GM18870 (cell line): Measurements from ENCODE around the gene GAL3ST2.
"Not testable (repeated sequence)": the region's sequence is repeated elsewhere in the genome, so short reads cannot be mapped to it uniquely, and the experiment has no call there.

Source experiments
- ATAC-seq: cut with Tn5 transposase; IDR thresholded peaks from one replicate; pipeline ENCODE4 v1.9.1; 2021; ENCODE audit warnings: moderate library complexity; ENCODE audit not compliant: unreplicated experiment

Gene GAL3ST2

GRCh38 chr2:241791385-241791784 is 14.8 kb downstream of the GAL3ST2 start:
- ATAC-seq: not testable (repeated sequence)

DNA sequence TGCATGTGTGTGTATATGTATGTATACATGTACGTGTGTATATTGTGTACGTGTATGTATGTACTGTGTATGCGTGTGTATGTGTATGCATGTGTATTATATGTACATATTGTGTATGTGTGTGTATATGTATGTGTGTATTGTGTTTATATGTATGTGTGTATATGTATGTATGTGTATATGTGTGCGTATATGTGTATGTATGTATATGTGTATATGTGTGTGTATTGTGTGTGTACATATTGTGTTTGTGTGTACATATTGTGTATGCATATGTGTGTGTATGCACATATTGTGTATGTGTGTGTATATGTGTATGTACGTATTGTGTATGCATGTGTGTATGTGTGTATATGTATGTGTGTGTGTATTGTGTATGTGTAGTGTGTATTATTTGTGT is 16.8 kb downstream of the GAL3ST2 start:
- no peak for ATAC-seq

GRCh38 chr2:241794250-241794823 is 17.7 kb downstream of the GAL3ST2 start:
- no peak for ATAC-seq

DNA sequence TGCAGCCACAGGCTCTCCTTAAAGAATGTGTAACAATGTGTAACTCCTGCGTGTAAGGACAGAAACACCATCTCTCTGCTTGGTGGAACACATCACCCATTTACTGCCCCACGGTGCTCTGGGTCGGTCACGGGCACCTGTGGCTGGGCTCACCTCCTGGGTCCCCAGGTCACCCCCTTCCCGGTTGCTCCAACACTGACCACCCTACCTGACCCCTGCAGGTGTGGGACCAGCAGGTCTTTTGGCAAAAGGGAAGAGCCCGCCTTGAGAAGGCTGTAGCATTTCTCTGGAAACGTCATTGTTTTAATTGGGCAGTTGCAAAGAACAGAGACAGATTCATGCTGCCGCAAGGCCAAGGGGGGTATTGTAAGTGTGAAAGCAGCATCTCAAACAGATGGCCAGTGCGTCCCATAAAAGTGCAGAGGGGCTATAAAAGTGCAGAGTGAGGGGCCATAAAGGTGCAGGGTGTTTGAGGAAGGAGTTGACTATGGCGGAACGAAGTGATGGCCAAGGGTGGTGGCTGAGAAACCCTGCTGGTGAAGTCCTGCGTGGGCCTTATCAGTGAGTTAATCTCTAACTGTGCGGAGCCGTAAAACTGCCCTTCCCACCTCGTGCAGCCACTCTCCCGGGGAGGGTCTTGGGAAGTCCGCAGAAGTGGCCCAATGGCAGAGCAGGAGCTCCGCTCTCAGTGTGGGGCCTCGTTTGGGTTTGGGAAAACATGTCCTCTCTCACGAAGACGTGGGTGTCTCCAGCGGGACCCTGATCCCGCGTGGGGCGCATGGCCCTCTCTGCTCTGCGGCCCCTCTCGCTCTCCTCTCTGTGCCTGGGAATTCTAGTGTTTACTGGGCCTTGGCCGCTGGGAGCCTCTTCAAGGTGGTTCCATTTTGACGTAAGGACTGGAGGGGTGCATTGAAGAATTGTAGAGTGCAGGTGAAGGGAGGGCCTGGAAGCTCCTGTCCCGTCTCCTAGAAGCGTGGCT is 18.7 kb downstream of the GAL3ST2 start:
- no peak for ATAC-seq

GRCh38 chr2:241796209-241796608 is 19.6 kb downstream of the GAL3ST2 start:
- no peak for ATAC-seq

DNA sequence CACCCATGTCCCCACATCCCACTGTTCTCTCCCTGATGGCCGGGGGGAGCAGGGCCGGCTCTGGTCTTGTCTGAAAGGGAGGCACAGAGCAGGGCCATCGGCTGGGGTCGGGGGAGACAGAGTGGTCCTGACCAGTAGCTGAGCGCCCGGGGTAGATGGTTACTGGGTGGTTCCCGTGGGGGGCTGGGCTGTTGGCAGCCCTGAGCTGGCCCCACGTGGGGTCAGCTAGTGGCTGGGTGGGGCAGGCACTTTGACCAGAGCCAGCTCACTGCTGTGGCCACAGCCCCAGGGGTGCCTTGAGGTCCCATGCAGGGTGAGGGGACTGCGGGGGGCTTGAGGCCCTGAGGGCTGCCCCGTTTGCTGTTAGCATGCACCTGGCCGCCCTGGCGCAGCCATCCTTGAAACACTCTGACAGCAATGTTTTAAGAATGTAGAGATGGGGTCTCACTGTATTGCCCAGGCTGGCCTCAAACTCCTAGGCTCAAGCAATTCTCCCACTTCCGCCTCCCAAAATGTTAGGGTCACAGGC is 20.1 kb downstream of the GAL3ST2 start:
- no peak for ATAC-seq

- no peak for ATAC-seq
Measured at GRCh38 chr2:241797441-241798080, 20.9 kb downstream of the GAL3ST2 start.

GRCh38 chr2:241798081-241798630 is 21.5 kb downstream of the GAL3ST2 start:
- ATAC-seq: no peak

DNA sequence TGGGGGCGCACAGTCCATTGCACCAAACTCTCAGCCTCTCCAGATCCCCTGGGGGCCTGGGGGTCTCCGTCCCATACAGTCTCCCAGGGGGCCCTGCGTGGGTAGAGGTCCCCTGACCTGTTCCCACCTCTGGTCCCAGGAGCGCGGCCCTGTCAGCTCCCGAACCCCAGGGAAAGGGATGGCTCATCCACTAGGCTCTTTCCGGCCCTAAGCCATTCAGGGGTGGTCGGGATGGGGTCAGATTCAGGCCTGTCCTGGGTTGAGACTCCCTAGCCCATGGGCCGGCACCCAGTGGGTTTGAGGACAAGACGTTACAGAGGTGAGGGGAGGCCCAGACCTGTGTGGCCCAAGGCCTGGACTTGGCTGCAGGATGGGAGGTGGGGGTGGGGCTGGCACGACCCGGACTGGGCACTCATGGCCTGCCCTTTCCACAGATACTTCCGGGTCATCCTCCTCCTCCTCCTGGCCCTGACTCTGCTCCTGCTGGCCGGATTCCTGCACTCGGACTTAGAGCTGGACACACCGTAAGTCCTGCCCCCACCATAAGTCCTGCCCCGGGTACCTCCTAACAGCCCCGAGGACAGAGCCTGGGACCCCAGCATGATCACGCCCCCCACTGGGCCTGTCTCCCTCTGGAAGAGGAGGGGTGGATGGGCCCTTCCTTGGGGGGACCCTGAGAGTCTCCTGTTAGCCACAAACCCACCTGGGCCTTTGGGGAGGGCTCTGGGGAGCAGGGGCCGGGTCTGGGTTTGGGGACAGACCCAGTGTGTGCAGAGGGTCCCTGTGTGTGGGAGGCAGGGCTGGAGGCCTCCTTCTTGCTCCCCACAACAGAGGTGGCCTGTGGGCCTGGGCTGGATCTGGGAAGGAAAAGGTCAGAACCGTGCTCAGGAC is 22.3 kb downstream of the GAL3ST2 start:
- ATAC-seq: no peak

- ATAC-seq: no peak
Measured at GRCh38 chr2:241799522-241800197, 23.0 kb downstream of the GAL3ST2 start.

GRCh38 chr2:241800198-241800903 is 23.7 kb downstream of the GAL3ST2 start:
- ATAC-seq: not testable (repeated sequence)

- no peak for ATAC-seq
Measured at GRCh38 chr2:241801611-241802420, 25.2 kb downstream of the GAL3ST2 start.

DNA sequence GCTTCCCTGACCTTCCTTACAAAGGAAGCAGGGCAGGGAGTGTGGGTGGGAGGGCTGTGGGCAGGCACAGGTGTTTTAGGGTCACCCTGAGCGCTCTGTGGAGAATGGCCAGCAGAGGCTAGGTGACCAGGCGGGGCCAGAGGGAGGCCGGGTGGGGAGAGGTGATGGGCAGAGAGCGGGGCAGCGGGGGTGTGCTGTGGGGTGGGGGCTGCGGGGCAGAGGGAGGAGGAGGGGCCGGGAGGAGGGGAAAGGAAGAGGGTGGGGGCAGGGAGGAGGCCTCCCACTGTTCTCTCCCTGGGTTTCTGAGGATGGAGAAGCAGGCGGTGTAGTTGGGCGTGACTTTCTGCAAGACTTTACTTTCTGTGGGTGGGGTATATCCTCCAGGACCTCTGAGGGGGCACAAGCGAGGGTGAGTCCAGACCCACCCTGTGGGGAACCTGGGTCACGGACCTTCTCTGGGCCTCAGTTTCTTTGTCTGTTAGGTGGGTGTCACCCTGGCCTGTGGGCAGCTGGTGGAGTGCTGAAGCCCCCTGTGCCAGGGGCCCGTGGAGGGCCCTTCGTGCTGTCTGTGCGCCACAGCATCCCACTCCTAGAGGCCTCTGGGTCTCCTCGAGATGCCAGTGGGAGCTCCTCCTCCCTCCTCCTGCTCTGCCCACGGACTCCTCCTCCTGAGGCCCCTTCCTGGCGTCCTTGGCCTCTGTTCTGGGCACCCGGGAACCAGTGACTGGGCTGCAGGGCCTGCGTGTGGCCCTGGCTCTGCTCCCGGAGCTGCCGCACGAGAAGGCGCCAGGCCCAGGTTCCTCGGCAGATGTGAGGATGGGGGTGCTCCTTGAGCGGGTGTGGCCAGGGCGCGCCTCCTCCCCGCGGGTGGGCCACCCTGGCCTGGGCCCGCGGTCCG is 26.0 kb downstream of the GAL3ST2 start:
- no peak for ATAC-seq

DNA sequence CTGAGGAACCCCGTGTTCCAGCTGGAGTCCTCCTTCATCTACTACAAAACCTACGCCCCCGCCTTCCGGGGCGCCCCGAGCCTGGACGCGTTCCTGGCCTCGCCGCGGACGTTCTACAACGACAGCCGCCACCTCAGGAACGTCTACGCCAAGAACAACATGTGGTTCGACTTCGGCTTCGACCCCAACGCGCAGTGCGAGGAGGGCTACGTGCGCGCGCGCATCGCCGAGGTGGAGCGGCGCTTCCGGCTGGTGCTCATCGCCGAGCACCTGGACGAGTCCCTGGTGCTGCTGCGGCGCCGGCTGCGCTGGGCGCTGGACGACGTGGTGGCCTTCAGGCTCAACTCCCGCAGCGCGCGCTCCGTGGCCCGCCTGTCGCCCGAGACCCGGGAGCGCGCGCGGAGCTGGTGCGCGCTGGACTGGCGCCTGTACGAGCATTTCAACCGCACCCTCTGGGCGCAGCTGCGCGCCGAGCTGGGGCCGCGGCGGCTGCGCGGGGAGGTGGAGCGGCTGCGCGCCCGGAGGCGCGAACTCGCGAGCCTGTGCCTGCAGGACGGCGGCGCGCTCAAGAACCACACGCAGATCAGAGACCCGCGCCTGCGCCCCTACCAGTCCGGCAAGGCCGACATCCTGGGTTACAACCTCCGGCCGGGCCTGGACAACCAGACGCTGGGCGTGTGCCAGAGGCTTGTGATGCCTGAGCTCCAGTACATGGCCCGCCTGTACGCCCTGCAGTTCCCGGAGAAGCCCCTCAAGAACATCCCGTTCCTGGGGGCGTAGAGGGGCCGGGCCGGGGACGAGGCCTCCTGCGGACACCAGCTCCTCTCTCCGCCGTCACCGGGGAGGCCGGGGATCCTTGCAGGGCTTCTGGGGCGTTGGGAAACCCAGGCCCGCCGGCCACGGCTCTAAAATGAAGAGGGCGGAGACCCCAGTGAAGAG is 27.0 kb downstream of the GAL3ST2 start:
- ATAC-seq: no peak

- ATAC-seq: no peak
Measured at GRCh38 chr2:241804326-241805229, 28.0 kb downstream of the GAL3ST2 start.
